HG03342 (cell line): ENCODE results near the gene PQBP1.
"Not testable (repeated sequence)": the region's sequence is repeated elsewhere in the genome, so short reads cannot be mapped to it uniquely, and the experiment has no call there.

ENCODE experiments used
- ATAC-seq: cut with Tn5 transposase; IDR thresholded peaks from one replicate; pipeline ENCODE4 v1.9.1; 2021; ENCODE audit warnings: mild to moderate bottlenecking, moderate library complexity; ENCODE audit not compliant: unreplicated experiment

The PQBP1 gene

GRCh38 chrX:48897625-48898306 lies at the start of gene PQBP1, which contains the start of gene TIMM17B:
Gene PQBP1 (plus strand): TSS chrX:48897930. CDS start chrX:48898510, 580 bp downstream.
Gene TIMM17B (minus strand): TSS chrX:48897768. CDS start chrX:48897749, 19 bp downstream.
- ATAC-seq, result peak; percentile 83

GRCh38 chrX:48848847-48849246 lies 48.9 kb upstream of the PQBP1 start:
- ATAC-seq, result no peak

- ATAC-seq, result no peak
Measured at GRCh38 chrX:48852857-48853256, 44.9 kb upstream of the PQBP1 start.

- ATAC-seq, result not testable (repeated sequence)
Measured at GRCh38 chrX:48853494-48853893, 44.2 kb upstream of the PQBP1 start.

- ATAC-seq, result not testable (repeated sequence)
Measured at GRCh38 chrX:48854121-48854804, 43.5 kb upstream of the PQBP1 start.

GRCh38 chrX:48854898-48855297 lies 42.8 kb upstream of the PQBP1 start:
- ATAC-seq, result no peak

GRCh38 chrX:48864210-48864609 lies 33.5 kb upstream of the PQBP1 start:
- no peak for ATAC-seq

GRCh38 chrX:48872017-48872416 lies 25.7 kb upstream of the PQBP1 start:
- ATAC-seq, result not testable (repeated sequence)

GRCh38 chrX:48876944-48877343 lies 20.8 kb upstream of the PQBP1 start:
- ATAC-seq, result not testable (repeated sequence)

- ATAC-seq, result no peak
Measured at GRCh38 chrX:48883729-48884128, 14.0 kb upstream of the PQBP1 start.

- not testable (repeated sequence) for ATAC-seq
Measured at GRCh38 chrX:48886586-48886985, 11.1 kb upstream of the PQBP1 start.

GRCh38 chrX:48890296-48890925 lies 7.3 kb upstream of the PQBP1 start:
- ATAC-seq, result no peak

GRCh38 chrX:48890934-48891401 lies 6.8 kb upstream of the PQBP1 start:
- ATAC-seq, result peak; percentile 39

GRCh38 chrX:48891402-48892288 lies 6.1 kb upstream of the PQBP1 start:
- peak; percentile 81 for ATAC-seq

- no peak for ATAC-seq
Measured at GRCh38 chrX:48892896-48893295, 4.8 kb upstream of the PQBP1 start.

GRCh38 chrX:48893556-48894348 lies 4.0 kb upstream of the PQBP1 start:
- ATAC-seq, result no peak

- no peak for ATAC-seq
Measured at GRCh38 chrX:48894891-48895290, 2.8 kb upstream of the PQBP1 start.

- no peak for ATAC-seq
Measured at GRCh38 chrX:48896611-48897011, 1.1 kb upstream of the PQBP1 start.

- peak; percentile 5 for ATAC-seq
Measured at GRCh38 chrX:48897157-48897624, 539 bp upstream of the PQBP1 start.

- no peak for ATAC-seq
Measured at GRCh38 chrX:48899078-48899410, 1.3 kb downstream of the PQBP1 start.
